HAP-1 (cell line): ENCODE results near the gene TUBE1.

Experiments used
- DNase-seq, 2 experiments: peaks; one replicate each; pipeline ENCODE4 v3.0.0-alpha.2; 2016 to 2020; ENCODE audit warnings: low spot score in 2 of 2
- H3K27me3 ChIP-seq: fragments of 250-450 bp; sonication (Bioruptor Pico); 2 replicates; pipeline ENCODE4 v1.5.1; 2020; ENCODE audit warnings: low read depth, mild to moderate bottlenecking, moderate library complexity
- H3K36me3 ChIP-seq: fragments of 250-450 bp; sonication (Bioruptor Pico); replicated peaks from 2 replicates; pipeline ENCODE4 v1.5.1; 2020; ENCODE audit warnings: mild to moderate bottlenecking
- H3K4me1 ChIP-seq: fragments of 250-450 bp; sonication (Bioruptor Pico); 2 replicates; pipeline ENCODE4 v1.5.1; 2020; ENCODE audit warnings: mild to moderate bottlenecking
- H3K4me3 ChIP-seq: fragments of 250-450 bp; sonication (Bioruptor Pico); 2 replicates; pipeline ENCODE4 v1.5.1; 2020; ENCODE audit warnings: mild to moderate bottlenecking, moderate library complexity
- H3K9me3 ChIP-seq: fragments of 250-450 bp; sonication (Bioruptor Pico); 2 replicates; pipeline ENCODE4 v1.5.1; 2020; ENCODE audit warnings: mild to moderate bottlenecking, moderate library complexity
- in situ Hi-C: fragments of 300-500 bp; cut with MboI; formaldehyde crosslinking; loops from 3 replicates; pipeline ENCODE4 v1.14.3; 2020; ENCODE audit warnings: low sequenced_read_pairs, inconsistent platforms, mixed read lengths

TUBE1 gene

DNA sequence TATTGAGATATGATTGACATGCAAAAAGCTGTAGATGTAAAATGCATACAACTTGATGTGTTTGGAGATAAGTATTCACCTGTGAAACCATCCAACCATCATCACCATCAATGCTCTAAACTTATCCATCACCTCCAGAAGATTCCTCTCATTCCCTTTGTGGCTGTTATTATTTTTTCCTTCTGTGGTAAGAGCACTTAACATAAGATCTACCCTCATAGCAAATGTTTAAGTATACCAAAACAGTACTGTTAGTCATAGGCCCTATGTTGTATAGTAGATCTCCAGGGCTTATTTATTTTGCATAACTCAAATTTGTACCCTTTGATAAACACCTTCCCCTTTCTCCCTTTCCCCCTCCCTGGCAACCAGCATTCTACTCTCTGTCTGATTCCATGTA, 64.5 kb downstream of the TUBE1 start:
- DNase-seq: no peak
- in situ Hi-C loops: no loop called here
- H3K36me3 ChIP-seq: no peaks in the 10 kb centered on the region

DNA sequence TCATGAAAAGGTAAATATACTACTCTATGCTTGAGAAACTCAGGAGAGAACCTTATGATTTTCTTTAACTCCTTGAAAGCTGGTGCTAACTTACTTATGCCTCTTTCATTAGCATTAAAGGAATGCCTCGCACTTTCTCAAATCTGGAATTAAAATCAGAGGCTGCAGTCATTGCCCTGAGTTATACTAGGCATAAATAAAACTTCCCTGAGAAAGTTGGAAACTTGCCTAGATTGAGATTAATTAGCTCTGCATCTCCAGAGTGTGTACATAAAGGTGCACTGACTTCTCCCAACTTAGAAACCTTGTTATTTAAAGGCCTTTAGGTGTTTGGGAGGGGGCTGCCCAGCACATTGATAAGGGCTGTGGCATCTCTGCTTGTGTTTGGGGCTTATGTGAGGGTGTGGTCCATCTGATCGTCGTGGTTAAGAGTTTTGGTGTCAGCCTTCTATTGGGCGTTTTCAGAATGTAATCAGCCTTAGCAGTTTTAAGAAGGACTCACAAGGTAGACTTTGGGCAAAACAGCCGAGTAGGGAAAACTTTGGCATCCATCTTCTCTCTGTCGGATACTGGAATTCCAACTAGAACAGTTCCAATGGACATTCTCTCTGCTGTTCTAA, 65.5 kb downstream of the TUBE1 start:
- H3K4me3 ChIP-seq: no peak overlapping the region
- H3K36me3 ChIP-seq: no peaks in the 10 kb centered on the region
- no peaks in the 10 kb centered on the region for H3K9me3 ChIP-seq
- H3K27me3 ChIP-seq: no peaks in the 10 kb centered on the region
- peaks cover 15% of the 10 kb centered on the region for H3K4me1 ChIP-seq
- no peak for DNase-seq
- in situ Hi-C loops: no loop called here

More for the DNA sequence above, 64.5 kb downstream of the TUBE1 start:
- no peaks in the 10 kb centered on the region for H3K27me3 ChIP-seq
- no peak overlapping the region for H3K4me3 ChIP-seq
- H3K4me1 ChIP-seq: peaks cover 15% of the 10 kb centered on the region
- H3K9me3 ChIP-seq: no peaks in the 10 kb centered on the region
